Mucosa of descending colon (tissue), 3 donors: ENCODE results near the gene RPP25L. TPM values are rescaled to one million over a fixed set of nuclear protein-coding genes. Genes with fewer than 3 reads are reported as not detected.

Experiments used
- ATAC-seq: fragments of 200-7000 bp; cut with Tn5 transposase; one replicate; pipeline ENCODE4 v1.9.1; 2020; ENCODE audit warnings: mild to moderate bottlenecking, moderate library complexity
- DNase-seq, 3 donors: peaks; one replicate each; pipeline ENCODE4 v3.0.0-alpha.2; 2020
- H3K36me3 ChIP-seq: fragments of 200-600 bp; one replicate; pipeline ENCODE4 v1.8.0; 2021; ENCODE audit warnings: low read depth, mild to moderate bottlenecking
- H3K4me1 ChIP-seq: fragments of 200-600 bp; one replicate; pipeline ENCODE4 v1.8.0; 2021; ENCODE audit warnings: low read depth, mild to moderate bottlenecking
- H3K4me3 ChIP-seq: fragments of 200-600 bp; one replicate; pipeline ENCODE4 v1.8.0; 2021; ENCODE audit warnings: mild to moderate bottlenecking
- H3K9me3 ChIP-seq: fragments of 200-600 bp; one replicate; pipeline ENCODE4 v1.8.0; 2021; ENCODE audit warnings: mild to moderate bottlenecking
- intact Hi-C, 2 donors: fragments of 100-400 bp; cut with DNase I in 1 of 2; cut with micrococcal nuclease in 1 of 2; formaldehyde crosslinking; loops; one replicate each; pipeline versions ENCODE4 v1.11.0 to v1.11.1; 2022; cut with DNase I, micrococcal nuclease
- total RNA-seq, 3 donors: library from RNA; stranded (reverse); fragmentation: NEBNext Ultra II Directional in 2 of 3; extraction: Animal tissue kit (Norgen Biotek cat#: 25700) in 2 of 3; gene quantifications; one replicate each; pipeline versions ENCODE4 v1.2.1 to v1.2.4, GENCODE V29; 2021 to 2023
- TF ChIP-seq, protein P1 (sequence below): fragments of 200-600 bp; IDR thresholded peaks from one replicate; pipeline ENCODE4 v1.8.0; 2022; ENCODE audit warnings: antibody characterized with exemption, mild to moderate bottlenecking
- donor health status: DM: no; HTN: no; CAD: no; lungs with moderate emphysema.
- donor health status: DM: no; HTN: no; CAD: no.
- donor health status: DM: no; HTN: yes; CAD: no.

RPP25L gene
- total RNA-seq, 3 donors from 2014 or later, result 29.4 to 47.2 (median 39.4) TPM

DNA sequence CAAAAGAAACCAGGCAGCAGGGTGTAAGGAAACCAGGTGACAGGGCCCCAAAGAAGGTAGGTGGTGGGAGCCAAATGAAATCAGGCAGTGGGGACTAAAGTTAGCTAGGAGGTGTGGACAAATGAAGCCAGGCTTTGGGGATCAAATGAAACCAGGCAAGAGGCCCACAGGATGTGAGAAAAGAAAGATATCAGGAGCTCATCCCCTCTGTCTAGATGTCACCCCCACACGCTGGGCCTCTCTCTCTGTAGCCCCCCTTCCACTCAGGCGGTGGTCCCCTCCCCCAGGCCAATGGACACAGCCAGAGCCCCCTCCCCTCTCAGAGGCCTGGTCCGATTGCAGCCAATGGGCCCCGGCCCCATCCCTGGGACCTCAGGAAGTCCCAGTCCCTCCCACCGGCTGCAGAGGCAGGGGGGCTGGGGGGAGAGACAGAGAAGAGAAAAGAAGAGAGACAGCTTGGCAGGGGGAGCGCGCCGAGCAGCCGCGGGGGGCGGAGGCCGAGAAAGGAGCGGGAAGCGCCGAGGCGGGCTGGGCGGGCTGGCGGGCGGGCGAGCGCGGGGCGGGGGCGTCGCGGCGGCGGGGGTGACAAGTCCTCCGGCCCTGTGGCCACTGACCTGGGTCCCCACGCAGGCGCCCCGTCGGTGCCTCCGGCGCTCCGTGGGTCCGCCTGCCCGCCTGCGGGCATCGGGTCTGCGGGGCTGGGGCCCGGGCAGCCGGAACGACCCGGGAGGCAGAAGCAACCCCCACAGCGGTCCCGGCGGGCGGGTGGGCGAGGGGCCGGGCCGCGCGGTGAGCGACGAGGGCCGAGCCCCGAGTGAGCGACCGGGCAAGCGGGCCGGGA is 34.3 kb downstream of the RPP25L start:
- intact Hi-C loops, result no loop called here
- TF ChIP-seq, protein P1, sequence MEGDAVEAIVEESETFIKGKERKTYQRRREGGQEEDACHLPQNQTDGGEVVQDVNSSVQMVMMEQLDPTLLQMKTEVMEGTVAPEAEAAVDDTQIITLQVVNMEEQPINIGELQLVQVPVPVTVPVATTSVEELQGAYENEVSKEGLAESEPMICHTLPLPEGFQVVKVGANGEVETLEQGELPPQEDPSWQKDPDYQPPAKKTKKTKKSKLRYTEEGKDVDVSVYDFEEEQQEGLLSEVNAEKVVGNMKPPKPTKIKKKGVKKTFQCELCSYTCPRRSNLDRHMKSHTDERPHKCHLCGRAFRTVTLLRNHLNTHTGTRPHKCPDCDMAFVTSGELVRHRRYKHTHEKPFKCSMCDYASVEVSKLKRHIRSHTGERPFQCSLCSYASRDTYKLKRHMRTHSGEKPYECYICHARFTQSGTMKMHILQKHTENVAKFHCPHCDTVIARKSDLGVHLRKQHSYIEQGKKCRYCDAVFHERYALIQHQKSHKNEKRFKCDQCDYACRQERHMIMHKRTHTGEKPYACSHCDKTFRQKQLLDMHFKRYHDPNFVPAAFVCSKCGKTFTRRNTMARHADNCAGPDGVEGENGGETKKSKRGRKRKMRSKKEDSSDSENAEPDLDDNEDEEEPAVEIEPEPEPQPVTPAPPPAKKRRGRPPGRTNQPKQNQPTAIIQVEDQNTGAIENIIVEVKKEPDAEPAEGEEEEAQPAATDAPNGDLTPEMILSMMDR, result no peak
- H3K4me1 ChIP-seq, result peaks cover 14% of the 10 kb centered on the region
- no peaks in the 10 kb centered on the region for H3K36me3 ChIP-seq
- no peaks in the 10 kb centered on the region for H3K9me3 ChIP-seq
- DNase-seq (no peak), ATAC-seq (no peak)
- H3K4me3 ChIP-seq, result no peak overlapping the region

DNA sequence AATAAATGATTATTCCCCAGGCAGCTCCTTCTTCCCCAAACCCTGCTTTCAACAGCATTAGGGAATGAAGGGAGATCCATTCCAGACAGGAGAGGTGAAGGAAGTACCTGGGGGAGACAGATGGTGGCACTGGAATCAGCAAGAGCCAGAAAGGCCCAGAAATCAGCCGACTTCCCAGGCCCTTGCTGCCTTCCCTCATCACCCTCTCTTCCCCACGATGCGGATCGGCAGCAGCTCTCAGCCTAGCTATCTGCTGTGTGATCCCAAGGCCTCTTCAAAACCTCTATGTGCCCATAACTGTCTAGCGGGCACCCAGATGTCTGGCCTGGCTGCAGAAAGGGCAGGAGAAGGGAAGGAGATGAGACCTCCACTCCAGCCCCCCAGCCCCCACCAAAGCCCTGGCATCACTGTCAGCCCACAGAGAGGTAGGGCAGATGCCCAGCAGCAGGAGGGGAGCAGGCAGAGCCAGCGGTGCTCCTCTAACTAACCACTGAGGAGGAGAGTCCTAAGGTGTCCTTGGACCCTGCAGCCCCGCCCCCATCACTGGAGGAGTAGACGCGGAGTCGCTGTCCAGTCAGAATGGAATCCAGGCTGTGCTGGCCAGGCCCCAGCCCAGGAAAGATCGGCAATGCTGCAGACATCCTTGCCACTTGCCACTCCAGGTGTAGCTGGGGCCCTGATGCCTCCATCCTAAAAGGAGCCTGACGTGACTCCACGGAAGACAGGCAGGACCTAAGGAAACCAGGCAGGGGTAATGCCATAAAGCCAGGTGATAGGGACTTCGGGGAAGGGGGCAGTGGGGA is 35.1 kb downstream of the RPP25L start:
- Histone ChIP-seq H3K9me3 (no peaks in the 10 kb centered on the region), H3K4me1 (peaks cover 14% of the 10 kb centered on the region), H3K36me3 (no peaks in the 10 kb centered on the region), H3K4me3 (no peak overlapping the region)
- TF ChIP-seq, protein P1, result no peak
- DNase-seq (peak in 1 of 3 donors; percentile 45), ATAC-seq (no peak)
- intact Hi-C loops, result no loop called here

DNA sequence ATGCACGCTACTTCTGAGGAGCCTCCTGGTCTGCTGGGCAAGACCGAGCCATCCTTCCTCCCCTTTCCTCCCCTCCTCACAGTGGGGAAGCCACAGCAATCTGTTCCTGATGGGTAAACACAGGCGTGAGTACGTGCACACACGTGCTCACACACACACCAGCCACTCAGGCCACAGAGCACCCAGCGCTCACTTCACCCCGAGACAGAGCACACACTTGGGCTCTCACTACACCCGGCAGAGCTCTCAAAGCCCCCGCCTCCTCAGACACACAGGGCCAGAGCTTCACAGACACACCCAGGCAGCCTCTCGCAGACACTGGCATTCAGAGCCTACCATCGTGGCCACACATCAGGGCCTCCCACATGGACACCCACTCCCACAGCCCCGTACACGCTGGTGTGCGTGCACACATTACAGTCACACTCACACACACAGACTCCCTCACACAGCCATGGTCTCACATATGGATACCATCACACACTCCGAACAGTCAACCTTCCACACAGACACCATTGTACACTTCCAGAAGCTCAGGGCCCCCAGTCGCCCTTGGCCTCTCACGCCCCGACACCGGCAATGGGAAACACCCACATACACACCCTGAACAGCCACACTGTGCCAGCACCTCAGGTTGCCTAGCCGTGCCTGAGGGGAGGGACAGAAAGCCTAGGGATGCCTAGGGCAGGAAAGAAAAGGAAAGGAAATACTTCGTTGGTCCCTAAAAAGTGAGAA is 35.9 kb downstream of the RPP25L start:
- peak in 2 of 3 donors; percentile 55 to 68 for DNase-seq
- peaks cover 17% of the 10 kb centered on the region for H3K4me1 ChIP-seq

GRCh38 chr9:34575241-34575640 is 36.7 kb downstream of the RPP25L start:
- intact Hi-C loops, result no loop called here
- H3K9me3 ChIP-seq, result no peaks in the 10 kb centered on the region
- DNase-seq (no peak), ATAC-seq (no peak)
- no peak overlapping the region for H3K4me3 ChIP-seq
- H3K4me1 ChIP-seq, result peaks cover 21% of the 10 kb centered on the region
- TF ChIP-seq, protein P1, result no peak
- no peaks in the 10 kb centered on the region for H3K36me3 ChIP-seq

More for the DNA sequence above, 35.9 kb downstream of the RPP25L start:
- peak; percentile 55 for ATAC-seq
- Histone ChIP-seq H3K9me3 (no peaks in the 10 kb centered on the region), H3K36me3 (no peaks in the 10 kb centered on the region), H3K4me3 (no peak overlapping the region)
- intact Hi-C loops, result no loop called here
- TF ChIP-seq, protein P1, result no peak

DNA sequence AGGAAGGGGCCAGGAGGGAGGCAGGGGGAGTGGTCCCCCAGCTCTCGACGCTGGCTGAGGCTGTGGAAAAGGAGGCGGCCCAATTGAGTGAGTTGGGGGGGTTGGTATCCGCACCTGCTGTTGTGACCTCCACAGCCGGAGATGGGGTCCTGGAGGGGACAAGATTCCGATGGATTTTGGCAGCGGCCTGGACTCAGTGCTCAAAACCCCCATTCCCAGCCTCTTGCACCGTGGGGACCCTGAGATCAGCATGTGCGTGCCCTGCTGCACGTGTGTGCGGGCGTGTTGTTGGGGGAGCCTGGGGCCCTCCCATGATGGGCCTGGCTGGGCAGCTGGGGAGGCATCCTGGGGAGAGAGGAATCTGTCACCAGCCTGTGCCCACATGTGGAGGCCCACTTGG is 37.3 kb downstream of the RPP25L start:
- no peak for DNase-seq
- no peak for ATAC-seq
- intact Hi-C loops, result no loop called here

More for the DNA sequence above, 37.3 kb downstream of the RPP25L start:
- Histone ChIP-seq H3K9me3 (no peaks in the 10 kb centered on the region), H3K4me1 (peaks cover 21% of the 10 kb centered on the region), H3K36me3 (no peaks in the 10 kb centered on the region), H3K4me3 (no peak overlapping the region)
- TF ChIP-seq, protein P1, result no peak
